ENCODE data around the gene AVL9.
A peak's percentile ranks its signal among the peaks of the same experiment; 100 is the strongest.
"Not testable (repeated sequence)": the region's sequence is repeated elsewhere in the genome, so short reads cannot be mapped to it uniquely, and the experiment has no call there.

AVL9 gene

DNA sequence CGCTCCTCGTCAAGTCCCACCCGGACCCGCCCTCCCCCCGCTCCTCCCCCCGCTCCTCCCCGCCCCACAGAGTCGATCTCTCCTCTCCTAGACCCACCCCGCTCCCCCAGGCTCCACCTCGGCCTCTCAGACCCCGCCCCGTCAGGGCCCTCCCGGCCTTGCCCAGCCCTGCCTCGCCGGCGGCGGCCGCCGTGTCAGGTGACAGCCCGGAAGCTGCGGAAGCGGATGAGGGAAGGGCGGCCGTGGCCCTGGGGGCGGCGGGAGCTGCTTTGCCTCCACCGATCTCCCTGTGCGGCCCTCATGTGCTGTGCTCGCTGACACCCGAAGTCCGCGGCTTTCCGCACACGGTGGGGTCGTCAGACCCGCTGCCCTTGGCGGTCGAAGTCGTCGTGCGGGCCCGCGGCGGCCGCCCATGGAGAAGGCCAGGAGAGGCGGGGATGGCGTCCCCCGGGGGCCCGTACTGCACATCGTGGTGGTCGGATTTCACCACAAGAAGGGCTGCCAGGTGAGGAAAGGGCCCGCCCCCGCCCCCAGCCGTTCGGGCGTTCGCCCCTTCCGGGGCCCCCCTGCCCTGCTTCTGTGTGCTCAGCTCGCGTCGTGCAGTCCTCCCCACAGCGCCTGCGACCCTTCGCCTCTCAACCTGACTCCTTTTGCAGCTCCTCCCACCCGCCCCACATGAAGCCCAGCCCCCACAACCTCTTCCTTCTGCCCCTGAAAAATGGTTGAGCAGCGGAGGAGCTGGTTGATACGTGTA is at the start of gene AVL9:
AVL9 (plus strand) TSS at position 192 of the 754 bp plus-strand sequence; CDS start at position 413, 221 bp downstream.
- DNase-seq, result peak; percentile 89 to 92

DNA sequence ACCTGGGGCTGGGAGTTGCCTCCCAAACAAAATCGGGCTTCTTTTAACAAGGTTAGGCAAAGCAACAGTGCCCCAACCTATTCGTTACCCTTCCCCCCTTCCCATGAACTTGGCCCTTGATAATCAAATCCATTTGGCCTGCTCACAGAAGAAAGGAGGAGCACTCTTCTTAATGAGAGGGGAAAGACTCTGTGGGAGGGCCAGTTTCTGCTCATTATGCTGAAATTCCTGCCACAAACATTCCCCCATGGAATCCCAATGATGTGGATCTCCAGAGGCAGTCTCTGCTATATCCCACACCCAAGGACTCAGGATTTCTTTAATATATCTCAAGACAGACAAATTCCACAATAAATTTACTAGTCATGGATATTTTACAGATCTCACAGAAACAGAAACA is 48.1 kb upstream of the AVL9 start:
- DNase-seq, result no peak

DNA sequence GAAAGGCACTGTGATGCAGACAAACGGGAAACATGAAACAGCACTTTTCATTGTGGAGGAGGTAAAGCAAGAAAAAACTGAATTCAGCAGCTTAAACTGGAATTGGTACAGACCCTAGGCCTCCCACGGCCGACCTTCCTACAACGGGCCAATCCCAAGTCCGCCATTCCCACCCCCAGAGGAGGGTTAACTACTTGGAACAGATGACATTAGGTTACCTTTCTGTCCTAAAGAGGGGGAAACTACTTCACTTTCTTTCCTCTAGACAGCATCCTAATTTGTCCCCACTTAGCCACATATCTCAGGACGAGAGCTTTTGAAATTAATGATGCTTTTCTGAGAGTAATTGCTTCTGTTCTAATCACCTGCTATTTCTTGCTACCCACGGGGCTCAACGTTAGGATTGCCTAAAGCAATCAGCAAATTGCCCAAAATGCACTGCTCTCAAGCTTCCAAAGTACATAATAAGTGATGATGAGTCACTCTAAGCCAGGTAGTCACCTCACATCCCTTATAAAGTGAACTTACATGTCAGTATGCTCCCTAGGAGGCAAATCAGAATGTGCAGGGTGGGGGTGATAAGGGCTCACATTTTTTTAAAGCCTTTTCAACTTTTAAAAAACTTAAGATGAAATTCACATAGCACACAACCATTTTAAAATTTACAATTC is 41.8 kb upstream of the AVL9 start:
- no peak for DNase-seq

DNA sequence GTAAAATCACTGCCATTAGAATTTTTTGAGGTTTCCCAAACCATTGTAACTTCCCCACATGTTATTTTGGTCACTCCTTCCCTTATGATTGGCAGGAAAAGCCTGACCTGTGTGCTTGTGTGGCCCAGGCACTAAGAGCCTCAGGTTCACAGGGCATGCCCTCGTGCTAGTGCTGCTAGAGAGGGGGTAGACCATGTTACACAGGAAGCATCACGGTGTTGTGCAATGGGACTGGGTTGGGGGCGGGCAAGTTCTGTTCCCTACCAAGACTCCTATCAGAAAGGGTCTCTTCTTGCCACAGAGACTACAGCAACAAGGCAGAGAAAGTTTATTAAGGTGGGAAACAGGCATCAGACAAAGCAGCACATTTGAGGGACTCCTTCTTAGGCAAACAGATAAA is 37.3 kb upstream of the AVL9 start:
- DNase-seq, result no peak

DNA sequence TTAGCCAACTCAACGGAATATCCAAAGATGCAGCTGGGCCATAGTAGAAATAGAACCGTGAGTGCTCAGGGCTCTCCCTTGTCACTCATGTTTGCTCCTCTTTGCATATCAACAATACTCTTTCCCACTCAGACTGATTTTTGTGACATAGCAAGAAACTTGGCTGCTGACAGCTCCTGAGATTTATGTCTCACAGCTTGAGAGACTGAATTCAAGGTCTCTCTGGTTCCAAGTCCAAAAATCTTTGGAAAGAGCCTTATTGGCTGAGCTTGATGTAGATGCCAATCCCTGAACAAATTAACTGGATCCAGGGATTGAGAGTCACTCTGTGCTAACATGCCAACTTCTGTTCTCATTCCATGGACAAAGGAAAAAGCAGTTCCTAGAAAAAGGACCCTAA is 35.5 kb upstream of the AVL9 start:
- DNase-seq, result no peak

DNA sequence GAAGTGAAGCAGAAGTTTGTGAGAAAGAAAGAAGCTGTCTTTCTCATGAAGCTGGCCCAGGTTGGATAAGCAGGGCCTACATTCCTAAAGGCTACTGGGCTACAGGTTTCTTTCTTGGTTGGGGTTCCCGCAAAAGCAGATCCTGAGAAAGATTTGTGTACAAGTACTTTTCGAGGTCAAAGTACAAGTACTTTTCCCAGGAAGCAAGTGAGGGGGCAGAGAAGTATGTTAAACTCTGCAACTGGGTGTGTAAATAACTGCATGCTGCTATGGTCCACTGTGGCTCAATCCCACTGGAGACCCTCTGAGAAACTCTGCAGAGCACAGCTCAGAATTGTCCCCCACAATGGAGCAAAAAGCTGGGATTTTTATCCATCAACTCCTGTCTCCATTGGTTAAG is 33.8 kb upstream of the AVL9 start:
- no peak for DNase-seq

DNA sequence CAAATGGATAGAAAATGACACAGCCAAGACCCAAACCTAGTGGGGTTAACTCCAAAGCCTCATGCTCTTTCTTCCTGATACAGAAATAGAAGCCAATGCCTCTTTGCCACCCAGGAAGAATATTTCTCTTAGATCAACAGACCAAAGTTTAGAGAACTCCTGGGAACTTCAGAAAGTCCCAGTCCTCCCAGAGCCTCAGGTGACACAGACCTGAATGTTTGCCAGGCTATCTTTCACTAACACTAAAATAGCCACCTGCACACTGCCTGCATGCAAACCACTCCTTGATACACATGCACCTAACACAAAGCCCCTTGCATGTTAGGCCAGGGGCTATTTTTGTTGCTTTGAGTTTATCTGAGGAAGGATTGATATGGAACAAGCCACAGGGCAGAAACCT is 32.8 kb upstream of the AVL9 start:
- DNase-seq, result no peak

DNA sequence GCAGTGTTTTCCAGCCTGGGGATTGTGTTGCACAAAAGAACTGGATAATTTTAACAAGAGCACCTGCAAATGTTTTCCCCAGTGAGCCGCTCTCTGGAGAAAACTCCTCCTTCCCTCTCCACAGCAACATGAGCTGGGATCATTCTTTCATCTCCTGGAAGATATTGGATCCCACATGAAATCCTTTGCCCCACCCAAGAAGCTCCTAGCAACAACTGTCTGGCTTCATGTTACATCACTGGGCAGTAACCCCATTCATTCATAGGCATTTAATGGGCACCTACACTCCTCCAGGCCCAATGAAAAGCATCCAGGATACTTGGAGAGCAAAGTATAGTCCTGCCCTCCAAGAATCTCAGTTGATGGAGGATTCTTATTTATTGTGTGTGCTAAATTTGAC is 32.3 kb upstream of the AVL9 start:
- no peak for DNase-seq

DNA sequence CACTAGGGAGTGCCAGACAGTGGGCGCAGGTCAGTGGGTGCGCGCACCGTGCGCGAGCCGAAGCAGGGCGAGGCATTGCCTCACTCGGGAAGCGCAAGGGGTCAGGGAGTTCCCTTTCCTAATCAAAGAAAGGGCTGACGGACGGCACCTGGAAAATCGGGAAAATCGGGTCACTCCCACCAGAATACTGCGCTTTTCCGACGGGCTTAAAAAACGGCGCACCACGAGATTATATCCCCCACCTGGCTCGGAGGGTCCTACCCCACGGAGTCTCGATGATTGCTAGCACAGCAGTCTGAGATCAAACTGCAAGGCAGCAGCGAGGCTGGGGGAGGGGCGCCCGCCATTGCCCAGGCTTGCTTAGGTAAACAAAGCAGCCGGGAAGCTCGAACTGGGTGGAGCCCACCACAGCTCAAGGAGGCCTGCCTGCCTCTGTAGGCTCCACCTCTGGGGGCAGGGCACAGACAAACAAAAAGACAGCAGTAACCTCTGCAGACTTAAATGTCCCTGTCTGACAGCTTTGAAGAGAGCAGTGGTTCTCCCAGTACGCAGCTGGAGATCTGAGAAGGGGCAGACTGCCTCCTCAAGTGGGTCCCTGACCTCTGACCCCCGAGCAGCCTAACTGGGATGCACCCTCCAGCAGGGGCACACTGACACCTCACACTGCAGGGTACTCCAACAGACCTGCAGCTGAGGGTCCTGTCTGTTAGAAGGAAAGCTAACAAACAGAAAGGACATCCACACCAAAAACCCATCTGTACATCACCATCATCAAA is 30.5 kb upstream of the AVL9 start:
- not testable (repeated sequence) for DNase-seq

DNA sequence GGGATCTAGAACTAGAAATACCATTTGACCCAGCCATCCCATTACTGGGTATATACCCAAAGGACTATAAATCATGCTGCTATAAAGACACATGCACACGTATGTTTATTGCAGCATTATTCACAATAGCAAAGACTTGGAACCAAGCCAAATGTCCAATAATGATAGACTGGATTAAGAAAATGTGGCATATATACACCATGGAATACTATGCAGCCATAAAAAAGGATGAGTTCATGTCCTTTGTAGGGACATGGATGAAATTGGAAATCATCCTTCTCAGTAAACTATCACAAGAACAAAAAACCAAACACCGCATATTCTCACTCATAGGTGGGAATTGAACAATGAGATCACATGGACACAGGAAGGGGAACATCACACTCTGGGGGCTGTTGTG is 25.3 kb upstream of the AVL9 start:
- DNase-seq, result not testable (repeated sequence)

DNA sequence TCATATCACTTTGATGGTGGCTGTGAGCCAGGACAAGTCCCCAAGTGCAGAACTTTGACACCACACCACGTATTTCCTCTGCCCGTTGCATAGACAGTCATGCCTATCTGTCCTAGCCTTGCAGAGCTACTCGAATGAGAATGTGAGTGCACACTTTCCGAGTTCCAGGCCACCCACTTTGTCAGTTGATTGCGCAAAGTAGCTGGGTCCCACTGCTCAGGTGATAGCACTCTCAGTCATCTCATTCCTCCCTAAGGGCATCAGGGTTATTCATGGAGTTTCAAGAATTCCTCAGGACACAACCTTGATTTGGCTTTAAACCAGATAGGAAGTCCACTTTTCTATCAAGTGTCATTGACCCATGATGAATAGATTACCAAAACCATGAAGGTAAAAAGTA is 24.4 kb upstream of the AVL9 start:
- no peak for DNase-seq

DNA sequence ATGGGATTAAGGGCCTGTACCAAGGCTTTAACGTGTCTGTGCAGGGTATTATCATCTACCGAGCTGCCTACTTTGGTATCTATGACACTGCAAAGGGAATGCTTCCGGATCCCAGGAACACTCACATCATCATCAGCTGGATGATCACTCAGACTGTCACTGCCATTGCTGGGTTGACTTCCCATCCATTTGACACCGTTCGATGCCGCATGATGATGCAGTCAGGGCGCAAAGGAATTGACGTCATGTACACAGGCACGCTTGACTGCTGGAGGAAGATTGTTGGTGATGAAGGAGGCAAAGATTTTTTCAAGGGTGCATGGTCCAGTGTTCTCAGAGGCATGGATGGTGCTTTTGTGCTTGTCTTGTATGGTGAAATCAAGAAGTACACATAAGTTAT is 23.3 kb upstream of the AVL9 start:
- DNase-seq, result no peak

DNA sequence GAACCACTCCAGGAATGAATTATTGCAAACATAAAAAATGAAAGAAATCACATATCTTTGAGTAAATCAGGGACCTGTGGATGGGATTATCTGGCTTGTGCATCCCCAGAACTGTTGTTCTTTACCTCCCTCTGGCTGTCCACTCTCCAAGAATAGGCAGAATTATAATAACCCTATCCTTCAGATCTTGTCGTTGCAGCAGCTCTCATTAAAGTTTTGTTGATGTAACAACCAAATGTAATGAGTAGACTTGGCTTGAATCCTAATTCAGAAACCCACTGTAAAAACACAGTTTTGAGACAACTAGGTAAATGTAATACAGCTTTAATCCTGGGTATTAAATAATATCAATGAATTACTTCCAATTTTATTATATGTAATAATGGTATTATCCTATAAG is 21.3 kb upstream of the AVL9 start:
- no peak for DNase-seq

DNA sequence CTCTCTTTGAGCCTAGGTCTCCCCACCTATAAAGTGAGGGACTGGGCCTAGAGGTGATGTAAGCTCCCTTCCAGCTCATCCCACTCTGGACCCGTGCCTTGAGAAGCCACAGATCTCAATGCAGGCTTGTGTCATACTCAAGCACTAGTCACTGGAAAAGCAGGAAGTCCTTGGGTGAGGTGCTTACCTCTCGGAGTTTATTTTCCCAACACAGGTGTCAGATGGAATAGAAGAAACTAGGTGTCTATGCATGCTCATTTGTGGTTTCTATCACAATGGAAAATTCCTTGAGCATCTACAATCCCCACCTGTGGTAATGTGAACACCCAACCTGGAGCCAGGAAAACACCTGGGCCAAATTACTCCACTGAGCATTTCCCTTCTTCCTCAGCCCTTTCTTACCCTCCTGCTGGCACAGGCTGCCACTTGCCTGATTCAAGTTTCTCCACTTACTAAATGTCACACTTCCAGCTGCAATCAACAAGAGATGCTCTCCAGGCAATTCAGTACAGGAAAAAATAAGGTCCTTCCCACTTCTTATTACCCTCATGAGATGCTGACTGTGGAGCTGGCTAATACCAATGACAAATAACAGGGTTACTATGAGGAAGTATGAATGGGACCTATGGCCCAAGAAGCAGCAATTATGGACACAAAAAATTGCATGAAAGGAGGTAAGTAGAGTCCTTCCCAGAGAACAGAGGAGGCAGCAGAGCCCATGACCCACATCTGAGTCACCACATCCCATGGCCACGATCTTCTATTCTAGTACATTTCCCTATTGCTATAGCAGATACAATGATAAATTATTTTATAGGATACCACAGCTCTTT is 18.3 kb upstream of the AVL9 start:
- DNase-seq, result no peak

DNA sequence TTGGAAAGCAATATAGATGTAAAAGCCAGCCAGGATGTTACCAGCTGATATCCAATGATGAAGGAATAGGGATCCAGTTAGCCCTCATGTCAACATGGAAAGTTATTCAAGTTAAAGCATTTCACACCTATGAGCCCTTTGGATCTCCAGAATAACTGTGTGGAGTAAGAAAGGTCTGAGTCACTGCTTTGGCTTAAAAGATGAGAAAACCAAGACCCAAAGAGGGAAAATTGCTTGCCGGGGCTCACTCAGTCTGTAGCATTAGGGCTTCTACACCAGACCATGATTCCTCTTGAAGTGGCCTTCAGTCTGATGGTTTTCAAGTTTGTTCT is 17.7 kb upstream of the AVL9 start:
- no peak for DNase-seq

DNA sequence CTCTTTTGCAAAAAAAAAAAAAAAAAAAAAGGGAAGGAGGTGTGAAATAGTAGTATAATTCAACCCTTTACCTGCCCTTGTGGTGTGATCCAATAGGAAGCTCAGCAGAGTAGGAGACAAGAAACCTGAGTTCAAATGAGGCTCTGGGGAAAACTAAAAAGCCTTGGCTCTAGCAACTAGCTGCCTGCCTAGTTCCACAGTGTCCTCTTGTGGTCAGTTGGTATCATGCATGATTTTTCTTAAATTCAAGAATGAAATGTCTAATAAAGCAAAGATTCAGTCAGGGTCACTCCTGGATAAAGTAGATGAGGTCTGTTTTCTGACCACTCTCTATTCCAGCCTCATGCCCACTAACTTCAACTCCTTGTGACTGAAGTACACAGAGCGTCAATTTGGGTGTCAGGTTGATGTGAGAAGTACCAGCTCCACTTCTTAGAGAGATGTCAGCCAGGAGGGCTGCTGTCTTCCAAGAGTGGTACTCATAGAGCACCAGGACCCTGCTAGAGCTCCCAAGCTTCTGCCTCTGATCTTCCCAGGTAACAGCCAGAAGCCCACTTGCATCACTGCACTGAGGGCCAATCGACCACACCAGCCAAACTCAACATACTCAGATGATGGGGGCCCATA is 15.6 kb upstream of the AVL9 start:
- DNase-seq, result peak; percentile 8 to 33

DNA sequence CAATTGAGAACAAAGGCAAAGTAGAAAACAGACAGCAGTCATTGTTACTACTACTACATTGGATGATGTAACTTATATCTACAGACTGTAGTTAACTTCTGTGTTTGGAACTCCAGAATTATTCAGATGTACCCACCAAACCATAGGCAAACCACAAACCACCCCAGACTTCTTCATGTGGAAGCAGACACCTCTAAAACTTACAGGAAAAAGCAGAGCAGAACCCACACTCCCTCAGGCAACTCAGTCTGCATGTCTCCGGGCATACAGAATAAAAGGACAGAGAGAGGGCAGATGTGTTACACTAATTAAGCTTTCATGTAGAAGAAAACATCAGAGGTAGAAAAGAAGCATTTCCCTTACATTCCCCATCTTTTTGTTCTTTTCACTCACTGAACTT is 14.1 kb upstream of the AVL9 start:
- DNase-seq, result no peak

DNA sequence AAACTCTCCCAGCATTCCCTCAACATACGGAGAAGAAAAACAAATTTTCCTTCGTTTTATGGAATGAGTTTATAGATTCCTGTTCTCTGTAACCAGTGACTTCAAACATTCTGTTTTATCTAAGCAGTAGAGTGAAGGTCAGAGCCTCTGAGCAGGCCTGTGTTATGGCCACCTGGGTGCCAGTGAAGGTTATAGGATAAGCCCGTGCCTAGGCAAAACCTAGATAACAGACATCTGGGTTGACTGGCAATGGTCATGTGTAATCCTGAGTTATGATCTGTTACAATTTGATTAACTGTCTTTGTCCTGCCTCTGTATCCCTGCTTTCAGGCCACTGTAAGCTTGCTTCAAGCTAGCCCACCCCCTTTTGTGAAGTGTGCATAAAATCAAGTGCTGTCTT is 13.4 kb upstream of the AVL9 start:
- DNase-seq, result no peak

DNA sequence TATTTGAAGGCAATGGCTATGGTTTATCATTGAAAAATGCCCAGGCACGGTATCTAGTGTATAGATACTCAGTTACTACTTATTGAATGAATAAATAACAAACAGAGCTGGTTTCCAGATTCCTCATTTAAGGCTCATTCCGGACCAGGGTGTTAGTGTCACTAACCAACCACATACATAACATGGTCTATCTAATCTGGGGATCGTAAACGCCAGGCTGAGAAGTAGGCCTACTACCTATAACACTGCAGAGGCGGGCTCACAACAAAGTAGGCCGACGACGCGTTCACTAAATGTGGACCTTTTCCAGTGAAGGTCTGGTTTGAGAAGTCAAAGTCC is 5.5 kb upstream of the AVL9 start:
- no peak for DNase-seq

DNA sequence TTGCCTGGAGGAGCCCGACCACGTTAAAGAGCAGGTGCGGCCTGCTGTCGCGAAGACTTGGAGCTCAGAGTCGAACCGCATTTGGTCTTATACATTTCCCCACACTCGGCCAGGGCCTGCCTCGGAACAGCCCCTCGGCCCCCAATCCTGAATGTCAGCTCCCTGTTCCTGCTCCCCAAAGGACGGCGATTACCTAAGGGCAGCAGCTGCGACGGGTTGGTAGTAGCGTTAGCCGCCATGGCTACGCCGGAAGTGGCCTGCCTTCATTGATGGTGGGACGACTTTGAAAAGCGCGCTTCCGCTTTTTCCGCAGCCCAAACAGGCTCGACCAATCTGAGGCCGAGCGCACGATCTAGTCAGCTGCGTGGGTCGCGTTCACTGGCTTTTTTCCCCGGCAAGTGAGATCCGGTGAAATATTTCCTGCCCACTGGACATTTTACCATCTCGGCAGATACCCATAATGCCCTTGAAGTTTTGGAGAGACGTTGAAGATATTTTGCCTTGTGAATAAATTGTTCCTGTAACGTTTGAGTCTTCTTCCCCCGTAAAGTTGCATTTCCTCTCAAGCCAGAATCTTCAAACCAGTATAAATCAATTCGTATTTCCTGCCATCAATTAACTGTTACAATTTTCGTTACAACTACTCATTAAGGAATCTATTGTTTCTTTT is 5.0 kb upstream of the AVL9 start, which contains the start of gene LSM5:
LSM5 (minus strand) TSS at position 254 of the 670 bp plus-strand sequence; CDS start at position 239, 15 bp downstream.
- DNase-seq, result peak; percentile 83 to 86

DNA sequence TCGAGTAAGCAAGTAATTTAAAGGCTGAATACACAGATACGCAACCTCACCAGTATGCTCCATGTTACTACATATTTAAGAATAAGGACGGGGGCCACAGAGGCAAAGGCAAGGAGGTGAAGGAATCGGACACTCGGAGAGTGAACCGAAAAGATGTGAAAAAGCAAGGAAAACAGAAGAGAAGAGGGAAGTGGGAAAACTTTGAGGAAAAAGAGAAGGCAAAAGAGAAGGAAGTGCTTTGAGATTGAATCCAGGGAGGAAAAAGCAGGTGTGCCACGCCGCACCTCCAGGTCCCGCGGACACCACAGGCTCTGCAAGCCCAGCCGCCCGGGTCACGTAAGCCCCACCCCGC is 367 bp upstream of the AVL9 start:
- DNase-seq, result no peak

All from NCI-H1930 (cell line).